Measurements from ENCODE around the gene EIF4B.

Gene EIF4B

GRCh38 chr12:53077030-53077429 is 70.8 kb downstream of the EIF4B start:
- DNase-seq (ENCODE audit: low read depth in 1 of 2, low spot score in 1 of 2) = no peak
- TF ChIP-seq JUND (IDR thresholded peaks at IDR 0.05; ENCODE audit: low read depth) = no peak

DNA sequence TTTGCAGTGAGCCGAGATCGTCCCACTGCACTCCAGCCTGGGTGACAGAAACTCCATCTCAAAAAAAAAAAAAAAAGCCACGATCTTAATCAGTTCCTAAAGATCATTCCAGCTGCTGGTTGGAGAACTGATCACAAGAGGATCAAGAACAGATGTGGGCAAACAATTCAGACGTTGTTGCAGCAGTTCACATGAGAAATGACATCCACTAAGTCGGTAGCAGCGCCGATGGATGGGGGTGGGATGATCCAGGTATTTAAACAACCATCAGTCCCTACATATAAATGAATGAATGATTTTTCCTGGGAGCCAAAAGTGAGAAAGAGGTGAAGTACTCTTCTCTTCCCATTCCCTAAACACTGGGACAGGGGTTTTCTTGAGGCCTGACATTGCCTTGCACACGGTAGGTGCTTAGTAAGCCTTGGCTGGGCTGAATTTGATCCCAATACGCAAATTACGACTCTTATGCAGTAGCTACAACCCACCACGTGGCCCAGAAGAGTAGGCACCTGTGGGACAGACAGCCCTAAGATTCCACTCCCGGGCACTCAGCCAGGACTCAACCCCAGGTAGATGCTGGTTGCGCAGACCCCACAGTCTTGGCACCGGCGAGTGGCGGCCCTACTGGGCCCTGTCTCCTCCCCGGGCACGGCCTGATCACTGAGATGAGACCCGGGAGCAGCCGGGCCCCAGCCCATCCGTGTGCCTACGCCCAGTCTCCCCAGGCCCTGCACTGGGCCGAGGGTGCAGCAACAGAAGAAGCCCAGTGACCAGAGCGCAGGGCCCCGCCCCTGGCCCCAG is 72.4 kb downstream of the EIF4B start:
- no peak for TF ChIP-seq JUND (IDR thresholded peaks at IDR 0.05; ENCODE audit: low read depth)
- DNase-seq (ENCODE audit: low read depth in 1 of 2, low spot score in 1 of 2) = peak in 1 of 2 experiments; percentile 74
- in situ Hi-C loops (cut with HindIII; ENCODE audit: low pct_unique_long_range_greater_than_20kb, low sequenced_read_pairs) = no loop called here

More at GRCh38 chr12:53077030-53077429, 70.8 kb downstream of the EIF4B start:
- in situ Hi-C loops (cut with HindIII; ENCODE audit: low pct_unique_long_range_greater_than_20kb, low sequenced_read_pairs) = no loop called here

DNA sequence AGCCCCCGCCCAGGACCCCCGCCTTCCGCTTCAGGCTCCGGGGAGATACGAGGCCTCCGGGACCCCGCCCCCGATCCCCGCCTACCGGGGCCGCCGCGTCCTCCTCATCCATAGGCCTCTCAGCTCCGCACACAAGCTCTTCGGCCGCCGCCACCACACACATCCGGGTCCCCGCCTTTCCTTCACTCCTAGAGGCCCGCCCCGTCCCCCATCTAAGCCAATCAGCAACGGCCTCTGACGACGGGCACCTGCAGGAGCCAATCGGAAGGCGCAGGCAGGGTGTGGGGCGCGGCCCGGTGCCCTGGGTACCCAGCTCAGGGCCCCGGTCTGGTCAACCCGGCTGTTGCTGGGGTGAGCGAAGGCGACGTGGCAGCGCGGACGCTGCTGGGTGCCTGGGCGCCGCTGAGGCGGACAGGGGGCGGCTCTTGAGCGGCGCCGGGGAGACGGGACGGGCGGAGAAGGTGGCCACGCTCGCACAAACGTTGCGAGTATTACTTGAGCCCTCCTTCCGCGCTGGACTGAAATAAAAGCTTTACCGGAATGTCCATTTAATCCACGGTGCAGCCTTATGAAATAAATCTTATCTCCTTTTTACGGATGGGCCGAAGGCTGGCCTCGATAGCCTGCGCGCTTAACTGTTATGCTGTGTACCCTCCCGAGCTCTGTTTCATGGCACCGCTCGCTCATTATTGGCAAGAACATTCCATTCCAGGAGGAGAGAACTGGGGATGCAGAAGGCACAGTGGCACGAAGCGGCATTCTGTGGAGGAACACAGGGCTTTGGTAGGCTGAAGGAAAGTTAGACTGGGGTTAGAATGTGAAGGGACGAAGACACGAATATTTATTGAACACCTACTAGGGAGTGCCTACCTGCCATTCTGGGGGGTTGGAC is 73.2 kb downstream of the EIF4B start, which contains the start of gene SPRYD3:
Gene SPRYD3, minus strand, starts transcription at position 165 of the 892 bp plus-strand sequence. Its CDS starts 57 bp downstream, at position 108.
- DNase-seq (ENCODE audit: low read depth in 1 of 2, low spot score in 1 of 2) = peak; percentile 99 to 100
- in situ Hi-C loops (cut with HindIII; ENCODE audit: low pct_unique_long_range_greater_than_20kb, low sequenced_read_pairs) = no loop called here
- TF ChIP-seq JUND (IDR thresholded peaks at IDR 0.05; ENCODE audit: low read depth) = no peak

GRCh38 chr12:53082637-53083175 is 76.5 kb downstream of the EIF4B start:
- no peak for TF ChIP-seq JUND (IDR thresholded peaks at IDR 0.05; ENCODE audit: low read depth)
- in situ Hi-C loops (cut with HindIII; ENCODE audit: low pct_unique_long_range_greater_than_20kb, low sequenced_read_pairs) = no loop called here
- DNase-seq (ENCODE audit: low read depth in 1 of 2, low spot score in 1 of 2) = no peak

DNA sequence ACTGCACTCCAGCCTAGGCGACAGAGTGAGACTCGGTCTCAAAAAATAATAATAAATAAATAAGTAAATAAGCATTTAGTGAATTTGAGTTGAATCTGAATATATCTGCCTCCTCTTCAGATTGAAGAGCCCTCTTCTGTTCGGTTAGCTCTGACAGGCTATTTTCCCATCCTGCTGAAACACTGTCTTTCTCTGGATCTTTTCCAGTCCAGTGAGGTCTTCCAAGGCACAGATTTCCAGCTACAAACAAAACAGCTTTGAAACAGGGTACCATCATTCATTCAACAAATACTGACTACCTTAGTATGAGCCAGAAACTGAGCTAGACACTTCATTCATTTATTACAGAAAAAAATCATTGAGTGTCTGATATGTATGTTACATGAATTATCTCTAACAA is 80.1 kb downstream of the EIF4B start:
- no peak for TF ChIP-seq JUND (IDR thresholded peaks at IDR 0.05; ENCODE audit: low read depth)
- in situ Hi-C loops (cut with HindIII; ENCODE audit: low pct_unique_long_range_greater_than_20kb, low sequenced_read_pairs) = no loop called here
- no peak for DNase-seq (ENCODE audit: low read depth in 1 of 2, low spot score in 1 of 2)

GRCh38 chr12:53090105-53090504 is 83.8 kb downstream of the EIF4B start:
- DNase-seq (ENCODE audit: low read depth in 1 of 2, low spot score in 1 of 2) = no peak
- no peak for TF ChIP-seq JUND (IDR thresholded peaks at IDR 0.05; ENCODE audit: low read depth)
- in situ Hi-C loops (cut with HindIII; ENCODE audit: low pct_unique_long_range_greater_than_20kb, low sequenced_read_pairs) = no loop called here

GRCh38 chr12:53090554-53090953 is 84.3 kb downstream of the EIF4B start:
- TF ChIP-seq JUND (IDR thresholded peaks at IDR 0.05; ENCODE audit: low read depth) = no peak
- no peak for DNase-seq (ENCODE audit: low read depth in 1 of 2, low spot score in 1 of 2)
- in situ Hi-C loops (cut with HindIII; ENCODE audit: low pct_unique_long_range_greater_than_20kb, low sequenced_read_pairs) = no loop called here

- in situ Hi-C loops (cut with HindIII; ENCODE audit: low pct_unique_long_range_greater_than_20kb, low sequenced_read_pairs) = no loop called here
- no peak for TF ChIP-seq JUND (IDR thresholded peaks at IDR 0.05; ENCODE audit: low read depth)
- DNase-seq (ENCODE audit: low read depth in 1 of 2, low spot score in 1 of 2) = no peak
Measured at GRCh38 chr12:53091756-53092155, 85.5 kb downstream of the EIF4B start.
